GM23338 (cell line): Measurements from ENCODE around the gene DAW1. TPM values are rescaled to one million over a fixed set of nuclear protein-coding genes. Genes with fewer than 3 reads are reported as not detected.

Experiments used
- ATAC-seq: fragments of 200-7000 bp; cut with Tn5 transposase; 3 replicates; pipeline ENCODE4 v1.9.1; 2020
- DNase-seq: peaks from one replicate; pipeline ENCODE4 v3.0.0-alpha.2; 2015; ENCODE audit warnings: low spot score
- H2AFZ ChIP-seq: fragments of 200-600 bp; sonication (generic); 2 replicates; pipeline ENCODE4 v1.8.0; 2016; ENCODE audit warnings: antibody characterized with exemption, mild to moderate bottlenecking, moderate library complexity
- H3F3A ChIP-seq: fragments of 200-600 bp; sonication (generic); replicated peaks from 2 replicates; pipeline ENCODE4 v1.8.0; 2017; ENCODE audit warnings: antibody characterized with exemption, mixed run types, low read depth
- H3K27ac ChIP-seq: fragments of 200-600 bp; sonication (generic); 2 replicates; pipeline ENCODE4 v1.6.1; 2016; ENCODE audit warnings: low read depth
- H3K27me3 ChIP-seq: fragments of 200-600 bp; sonication (generic); 2 replicates; pipeline ENCODE4 v1.8.0; 2016; ENCODE audit warnings: mild to moderate bottlenecking, mixed run types, moderate library complexity; ENCODE audit not compliant: insufficient read depth
- H3K36me3 ChIP-seq: fragments of 200-600 bp; sonication (generic); 2 replicates; pipeline ENCODE4 v1.8.0; 2016; ENCODE audit warnings: mild to moderate bottlenecking; ENCODE audit not compliant: insufficient read depth
- H3K4me1 ChIP-seq: fragments of 200-600 bp; sonication (generic); 2 replicates; pipeline ENCODE4 v1.8.0; 2016; ENCODE audit warnings: mild to moderate bottlenecking, moderate library complexity; ENCODE audit not compliant: insufficient read depth
- H3K4me2 ChIP-seq: fragments of 200-600 bp; sonication (generic); 2 replicates; pipeline ENCODE4 v1.7.1; 2017; ENCODE audit warnings: mixed run types
- H3K4me3 ChIP-seq: fragments of 200-600 bp; sonication (generic); 2 replicates; pipeline ENCODE4 v1.6.1; 2016; ENCODE audit warnings: mixed run types
- H3K79me2 ChIP-seq: fragments of 200-600 bp; sonication (generic); replicated peaks from 2 replicates; pipeline ENCODE4 v1.8.0; 2017; ENCODE audit warnings: mild to moderate bottlenecking; ENCODE audit not compliant: insufficient read depth
- H3K9me2 ChIP-seq: fragments of 200-600 bp; sonication (generic); 2 replicates; pipeline ENCODE4 v1.8.0; 2017; ENCODE audit not compliant: insufficient read depth
- H4K20me1 ChIP-seq: fragments of 200-600 bp; sonication (generic); replicated peaks from 2 replicates; pipeline ENCODE4 v1.8.0; 2017; ENCODE audit warnings: mild to moderate bottlenecking; ENCODE audit not compliant: insufficient read depth
- H3K27ac Mint-ChIP-seq: 2 replicates; pipeline ENCODE4 v1.8.0; 2020; ENCODE audit warnings: inconsistent platforms, mild to moderate bottlenecking, moderate library complexity, mixed read lengths
- H3K27me3 Mint-ChIP-seq: 3 replicates; pipeline ENCODE4 v1.8.0; 2022; ENCODE audit warnings: low read depth, mild to moderate bottlenecking, moderate library complexity, mixed read lengths, inconsistent platforms; ENCODE audit not compliant: insufficient read depth, poor library complexity
- H3K36me3 Mint-ChIP-seq: 3 replicates; pipeline ENCODE4 v1.8.0; 2021; ENCODE audit warnings: low read depth, mild to moderate bottlenecking, inconsistent platforms, moderate library complexity, mixed read lengths
- H3K4me1 Mint-ChIP-seq: 3 replicates; pipeline ENCODE4 v1.8.0; 2020; ENCODE audit warnings: mild to moderate bottlenecking, inconsistent platforms, mixed read lengths
- H3K4me3 Mint-ChIP-seq: 3 replicates; pipeline ENCODE4 v1.8.0; 2021; ENCODE audit warnings: moderate library complexity, mild to moderate bottlenecking, inconsistent platforms, mixed read lengths
- H3K9me3 Mint-ChIP-seq: 3 replicates; pipeline ENCODE4 v1.8.0; 2020; ENCODE audit warnings: moderate library complexity, mild to moderate bottlenecking, inconsistent platforms, mixed read lengths
- CREB1 ChIP-seq: fragments of 250-450 bp; sonication (Bioruptor Pico); IDR thresholded peaks from 2 replicates; pipeline ENCODE4 v1.5.0; 2020; ENCODE audit warnings: low read depth, mild to moderate bottlenecking, moderate library complexity
- EZH2 ChIP-seq: fragments of 200-600 bp; sonication (generic); IDR thresholded peaks from one replicate; pipeline ENCODE4 v1.8.0; 2017; ENCODE audit warnings: antibody characterized with exemption, mild to moderate bottlenecking, low read depth; ENCODE audit not compliant: unreplicated experiment
- EZH2phosphoT487 ChIP-seq: fragments of 200-600 bp; sonication (generic); IDR thresholded peaks from one replicate; pipeline ENCODE4 v1.8.1; 2018; ENCODE audit warnings: antibody characterized with exemption; ENCODE audit not compliant: unreplicated experiment
- JUNB ChIP-seq: IDR thresholded peaks from one replicate; pipeline ENCODE4 v1.6.1; 2016; ENCODE audit warnings: antibody characterized with exemption; ENCODE audit not compliant: unreplicated experiment
- NANOG ChIP-seq: IDR thresholded peaks from 2 replicates; pipeline ENCODE4 v1.6.1; 2016; ENCODE audit warnings: antibody characterized with exemption, borderline replicate concordance
- POLR2AphosphoS5 ChIP-seq: IDR thresholded peaks from 2 replicates; pipeline ENCODE4 v1.6.1; 2016; ENCODE audit warnings: antibody characterized with exemption, low read depth
- STAT1 ChIP-seq: IDR thresholded peaks from one replicate; pipeline ENCODE4 v1.6.1; 2016; ENCODE audit warnings: antibody characterized with exemption; ENCODE audit not compliant: unreplicated experiment
- ZNF114 ChIP-seq: fragments of 250-450 bp; sonication (Bioruptor Pico); IDR thresholded peaks from 2 replicates; pipeline ENCODE4 v1.5.0; 2020; ENCODE audit warnings: mild to moderate bottlenecking, moderate library complexity
- ZNF331 ChIP-seq: fragments of 250-450 bp; sonication (Bioruptor Pico); IDR thresholded peaks from 2 replicates; pipeline ENCODE4 v1.5.0; 2020; ENCODE audit warnings: low read depth, mild to moderate bottlenecking, moderate library complexity
- polyA plus RNA-seq: library from polyadenylated mRNA; unstranded; fragments of >200 nt; fragmentation: Nextera tagmentation; extraction: Ambion mirVana; gene quantifications from 2 replicates; pipeline ENCODE4 v1.2.1, GENCODE V29; 2016
- total RNA-seq: library from RNA; depleted of rRNA; stranded (reverse); fragments of >200 nt; shearing (Covaris generic); gene quantifications from 2 replicates; pipeline ENCODE4 v1.2.3, GENCODE V29; 2014
- TF ChIP-seq, protein P1 (sequence below): IDR thresholded peaks from one replicate; pipeline ENCODE4 v1.6.1; 2018; ENCODE audit warnings: antibody characterized with exemption; ENCODE audit not compliant: unreplicated experiment
- TF ChIP-seq, protein P2 (sequence below): IDR thresholded peaks from 2 replicates; pipeline ENCODE4 v1.6.1; 2016; ENCODE audit warnings: antibody characterized with exemption
- TF ChIP-seq, protein P3 (sequence below): fragments of 250-450 bp; sonication (Bioruptor Pico); IDR thresholded peaks from 2 replicates; pipeline ENCODE4 v1.5.0; 2020; ENCODE audit warnings: mild to moderate bottlenecking, moderate library complexity
- TF ChIP-seq, protein P4 (sequence below), 2 experiments: fragments of 200-600 bp in 1 of 2; sonication (generic) in 1 of 2; conservative IDR thresholded peaks; 2 replicates each; pipeline versions ENCODE4 v1.5.1 to v1.6.1; 2016 to 2017; ENCODE audit warnings: antibody characterized with exemption in 2 of 2, low read depth in 2 of 2, mild to moderate bottlenecking in 2 of 2, moderate library complexity in 1 of 2

The DAW1 gene
- total and polyA plus RNA-seq, 2 experiments from 2014 or later, result 0.71 to 2.0 TPM

DNA sequence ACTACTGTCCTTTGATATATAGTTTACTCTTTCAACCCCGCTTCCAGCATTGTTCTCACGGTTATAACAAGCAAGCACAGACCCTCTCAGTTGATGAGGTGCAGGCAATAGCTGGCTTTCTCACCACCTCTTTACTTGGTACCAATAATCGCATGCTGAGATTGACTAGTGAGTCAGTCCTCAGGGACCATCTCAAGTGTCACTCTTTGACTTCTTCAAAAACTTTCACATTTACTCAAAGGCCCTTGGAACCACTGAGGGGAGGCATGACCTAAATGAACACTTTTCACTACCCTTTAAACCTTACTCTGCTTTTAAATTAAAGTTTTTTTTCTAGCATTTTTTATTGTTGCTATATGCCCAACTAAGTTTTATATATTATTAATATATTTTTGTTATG lies 101.8 kb downstream of the DAW1 start:
- Histone ChIP-seq H3F3A (no peaks in the 10 kb centered on the region), H4K20me1 (no peaks in the 10 kb centered on the region), H3K27ac (no peak overlapping the region), H3K4me1 (no peaks in the 10 kb centered on the region), H3K27me3 (no peaks in the 10 kb centered on the region), H3K4me3 (no peak overlapping the region), H3K36me3 (no peaks in the 10 kb centered on the region), H2AFZ (no peak overlapping the region), H3K9me2 (peaks cover 10% of the 10 kb centered on the region), H3K79me2 (no peaks in the 10 kb centered on the region), H3K4me2 (no peak overlapping the region)
- no peak for DNase-seq
- no peak overlapping the region for H3K4me3 Mint-ChIP-seq
- H3K4me1 Mint-ChIP-seq, result peaks cover under 1% of the 10 kb centered on the region; the same call in 2 of the 3 replicates
- no peaks in the 10 kb centered on the region for H3K9me3 Mint-ChIP-seq
- no peak for TF ChIP-seq NANOG
- TF ChIP-seq, protein P1, sequence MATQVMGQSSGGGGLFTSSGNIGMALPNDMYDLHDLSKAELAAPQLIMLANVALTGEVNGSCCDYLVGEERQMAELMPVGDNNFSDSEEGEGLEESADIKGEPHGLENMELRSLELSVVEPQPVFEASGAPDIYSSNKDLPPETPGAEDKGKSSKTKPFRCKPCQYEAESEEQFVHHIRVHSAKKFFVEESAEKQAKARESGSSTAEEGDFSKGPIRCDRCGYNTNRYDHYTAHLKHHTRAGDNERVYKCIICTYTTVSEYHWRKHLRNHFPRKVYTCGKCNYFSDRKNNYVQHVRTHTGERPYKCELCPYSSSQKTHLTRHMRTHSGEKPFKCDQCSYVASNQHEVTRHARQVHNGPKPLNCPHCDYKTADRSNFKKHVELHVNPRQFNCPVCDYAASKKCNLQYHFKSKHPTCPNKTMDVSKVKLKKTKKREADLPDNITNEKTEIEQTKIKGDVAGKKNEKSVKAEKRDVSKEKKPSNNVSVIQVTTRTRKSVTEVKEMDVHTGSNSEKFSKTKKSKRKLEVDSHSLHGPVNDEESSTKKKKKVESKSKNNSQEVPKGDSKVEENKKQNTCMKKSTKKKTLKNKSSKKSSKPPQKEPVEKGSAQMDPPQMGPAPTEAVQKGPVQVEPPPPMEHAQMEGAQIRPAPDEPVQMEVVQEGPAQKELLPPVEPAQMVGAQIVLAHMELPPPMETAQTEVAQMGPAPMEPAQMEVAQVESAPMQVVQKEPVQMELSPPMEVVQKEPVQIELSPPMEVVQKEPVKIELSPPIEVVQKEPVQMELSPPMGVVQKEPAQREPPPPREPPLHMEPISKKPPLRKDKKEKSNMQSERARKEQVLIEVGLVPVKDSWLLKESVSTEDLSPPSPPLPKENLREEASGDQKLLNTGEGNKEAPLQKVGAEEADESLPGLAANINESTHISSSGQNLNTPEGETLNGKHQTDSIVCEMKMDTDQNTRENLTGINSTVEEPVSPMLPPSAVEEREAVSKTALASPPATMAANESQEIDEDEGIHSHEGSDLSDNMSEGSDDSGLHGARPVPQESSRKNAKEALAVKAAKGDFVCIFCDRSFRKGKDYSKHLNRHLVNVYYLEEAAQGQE, result no peak
- TF ChIP-seq EZH2phosphoT487, result no peak
- TF ChIP-seq EZH2, result no peak
- TF ChIP-seq, protein P2, sequence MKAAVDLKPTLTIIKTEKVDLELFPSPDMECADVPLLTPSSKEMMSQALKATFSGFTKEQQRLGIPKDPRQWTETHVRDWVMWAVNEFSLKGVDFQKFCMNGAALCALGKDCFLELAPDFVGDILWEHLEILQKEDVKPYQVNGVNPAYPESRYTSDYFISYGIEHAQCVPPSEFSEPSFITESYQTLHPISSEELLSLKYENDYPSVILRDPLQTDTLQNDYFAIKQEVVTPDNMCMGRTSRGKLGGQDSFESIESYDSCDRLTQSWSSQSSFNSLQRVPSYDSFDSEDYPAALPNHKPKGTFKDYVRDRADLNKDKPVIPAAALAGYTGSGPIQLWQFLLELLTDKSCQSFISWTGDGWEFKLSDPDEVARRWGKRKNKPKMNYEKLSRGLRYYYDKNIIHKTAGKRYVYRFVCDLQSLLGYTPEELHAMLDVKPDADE, result no peak
- TF ChIP-seq, protein P3, sequence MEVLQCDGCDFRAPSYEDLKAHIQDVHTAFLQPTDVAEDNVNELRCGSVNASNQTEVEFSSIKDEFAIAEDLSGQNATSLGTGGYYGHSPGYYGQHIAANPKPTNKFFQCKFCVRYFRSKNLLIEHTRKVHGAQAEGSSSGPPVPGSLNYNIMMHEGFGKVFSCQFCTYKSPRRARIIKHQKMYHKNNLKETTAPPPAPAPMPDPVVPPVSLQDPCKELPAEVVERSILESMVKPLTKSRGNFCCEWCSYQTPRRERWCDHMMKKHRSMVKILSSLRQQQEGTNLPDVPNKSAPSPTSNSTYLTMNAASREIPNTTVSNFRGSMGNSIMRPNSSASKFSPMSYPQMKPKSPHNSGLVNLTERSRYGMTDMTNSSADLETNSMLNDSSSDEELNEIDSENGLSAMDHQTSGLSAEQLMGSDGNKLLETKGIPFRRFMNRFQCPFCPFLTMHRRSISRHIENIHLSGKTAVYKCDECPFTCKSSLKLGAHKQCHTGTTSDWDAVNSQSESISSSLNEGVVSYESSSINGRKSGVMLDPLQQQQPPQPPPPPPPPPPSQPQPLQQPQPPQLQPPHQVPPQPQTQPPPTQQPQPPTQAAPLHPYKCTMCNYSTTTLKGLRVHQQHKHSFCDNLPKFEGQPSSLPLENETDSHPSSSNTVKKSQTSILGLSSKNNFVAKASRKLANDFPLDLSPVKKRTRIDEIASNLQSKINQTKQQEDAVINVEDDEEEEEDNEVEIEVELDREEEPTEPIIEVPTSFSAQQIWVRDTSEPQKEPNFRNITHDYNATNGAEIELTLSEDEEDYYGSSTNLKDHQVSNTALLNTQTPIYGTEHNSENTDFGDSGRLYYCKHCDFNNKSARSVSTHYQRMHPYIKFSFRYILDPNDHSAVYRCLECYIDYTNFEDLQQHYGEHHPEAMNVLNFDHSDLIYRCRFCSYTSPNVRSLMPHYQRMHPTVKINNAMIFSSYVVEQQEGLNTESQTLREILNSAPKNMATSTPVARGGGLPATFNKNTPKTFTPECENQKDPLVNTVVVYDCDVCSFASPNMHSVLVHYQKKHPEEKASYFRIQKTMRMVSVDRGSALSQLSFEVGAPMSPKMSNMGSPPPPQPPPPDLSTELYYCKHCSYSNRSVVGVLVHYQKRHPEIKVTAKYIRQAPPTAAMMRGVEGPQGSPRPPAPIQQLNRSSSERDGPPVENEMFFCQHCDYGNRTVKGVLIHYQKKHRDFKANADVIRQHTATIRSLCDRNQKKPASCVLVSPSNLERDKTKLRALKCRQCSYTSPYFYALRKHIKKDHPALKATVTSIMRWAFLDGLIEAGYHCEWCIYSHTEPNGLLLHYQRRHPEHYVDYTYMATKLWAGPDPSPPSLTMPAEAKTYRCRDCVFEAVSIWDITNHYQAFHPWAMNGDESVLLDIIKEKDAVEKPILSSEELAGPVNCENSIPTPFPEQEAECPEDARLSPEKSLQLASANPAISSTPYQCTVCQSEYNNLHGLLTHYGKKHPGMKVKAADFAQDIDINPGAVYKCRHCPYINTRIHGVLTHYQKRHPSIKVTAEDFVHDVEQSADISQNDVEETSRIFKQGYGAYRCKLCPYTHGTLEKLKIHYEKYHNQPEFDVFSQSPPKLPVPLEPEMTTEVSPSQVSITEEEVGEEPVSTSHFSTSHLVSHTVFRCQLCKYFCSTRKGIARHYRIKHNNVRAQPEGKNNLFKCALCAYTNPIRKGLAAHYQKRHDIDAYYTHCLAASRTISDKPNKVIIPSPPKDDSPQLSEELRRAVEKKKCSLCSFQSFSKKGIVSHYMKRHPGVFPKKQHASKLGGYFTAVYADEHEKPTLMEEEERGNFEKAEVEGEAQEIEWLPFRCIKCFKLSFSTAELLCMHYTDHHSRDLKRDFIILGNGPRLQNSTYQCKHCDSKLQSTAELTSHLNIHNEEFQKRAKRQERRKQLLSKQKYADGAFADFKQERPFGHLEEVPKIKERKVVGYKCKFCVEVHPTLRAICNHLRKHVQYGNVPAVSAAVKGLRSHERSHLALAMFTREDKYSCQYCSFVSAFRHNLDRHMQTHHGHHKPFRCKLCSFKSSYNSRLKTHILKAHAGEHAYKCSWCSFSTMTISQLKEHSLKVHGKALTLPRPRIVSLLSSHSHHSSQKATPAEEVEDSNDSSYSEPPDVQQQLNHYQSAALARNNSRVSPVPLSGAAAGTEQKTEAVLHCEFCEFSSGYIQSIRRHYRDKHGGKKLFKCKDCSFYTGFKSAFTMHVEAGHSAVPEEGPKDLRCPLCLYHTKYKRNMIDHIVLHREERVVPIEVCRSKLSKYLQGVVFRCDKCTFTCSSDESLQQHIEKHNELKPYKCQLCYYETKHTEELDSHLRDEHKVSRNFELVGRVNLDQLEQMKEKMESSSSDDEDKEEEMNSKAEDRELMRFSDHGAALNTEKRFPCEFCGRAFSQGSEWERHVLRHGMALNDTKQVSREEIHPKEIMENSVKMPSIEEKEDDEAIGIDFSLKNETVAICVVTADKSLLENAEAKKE, result no peak
- TF ChIP-seq ZNF114 (CRISPR knock-in tag), result no peak
- TF ChIP-seq POLR2AphosphoS5, result no peak
- TF ChIP-seq CREB1 (CRISPR knock-in tag), result no peak
- no peak for TF ChIP-seq ZNF331
- TF ChIP-seq, protein P4, sequence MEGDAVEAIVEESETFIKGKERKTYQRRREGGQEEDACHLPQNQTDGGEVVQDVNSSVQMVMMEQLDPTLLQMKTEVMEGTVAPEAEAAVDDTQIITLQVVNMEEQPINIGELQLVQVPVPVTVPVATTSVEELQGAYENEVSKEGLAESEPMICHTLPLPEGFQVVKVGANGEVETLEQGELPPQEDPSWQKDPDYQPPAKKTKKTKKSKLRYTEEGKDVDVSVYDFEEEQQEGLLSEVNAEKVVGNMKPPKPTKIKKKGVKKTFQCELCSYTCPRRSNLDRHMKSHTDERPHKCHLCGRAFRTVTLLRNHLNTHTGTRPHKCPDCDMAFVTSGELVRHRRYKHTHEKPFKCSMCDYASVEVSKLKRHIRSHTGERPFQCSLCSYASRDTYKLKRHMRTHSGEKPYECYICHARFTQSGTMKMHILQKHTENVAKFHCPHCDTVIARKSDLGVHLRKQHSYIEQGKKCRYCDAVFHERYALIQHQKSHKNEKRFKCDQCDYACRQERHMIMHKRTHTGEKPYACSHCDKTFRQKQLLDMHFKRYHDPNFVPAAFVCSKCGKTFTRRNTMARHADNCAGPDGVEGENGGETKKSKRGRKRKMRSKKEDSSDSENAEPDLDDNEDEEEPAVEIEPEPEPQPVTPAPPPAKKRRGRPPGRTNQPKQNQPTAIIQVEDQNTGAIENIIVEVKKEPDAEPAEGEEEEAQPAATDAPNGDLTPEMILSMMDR (conservative IDR thresholded peaks at IDR 0.05; ENCODE audit: low read depth in 2 of 2), result no peak
- TF ChIP-seq JUNB, result no peak
- no peak for TF ChIP-seq STAT1
- H3K36me3 Mint-ChIP-seq, result no peaks in the 10 kb centered on the region
- peaks cover 2% of the 10 kb centered on the region for H3K27me3 Mint-ChIP-seq
- H3K27ac Mint-ChIP-seq, result no peak overlapping the region
- no peak for ATAC-seq
